T47D (cell line): ENCODE measurements around the gene NEUROD4.

Experiments used
- DNase-seq, 2 experiments: peaks; one replicate each; pipeline versions ENCODE4 v3.0.0 to v3.0.0-alpha.2; 2011 to 2012; ENCODE audit warnings: low read depth in 1 of 2, low spot score in 1 of 2
- JUND ChIP-seq: IDR thresholded peaks from 2 replicates; pipeline ENCODE4 v1.6.1; 2012; ENCODE audit warnings: low read depth
- in situ Hi-C: cut with HindIII; loops from 2 replicates; pipeline ENCODE4 v1.10.0; 2016; ENCODE audit warnings: low sequenced_read_pairs, low pct_unique_long_range_greater_than_20kb

Gene NEUROD4

DNA sequence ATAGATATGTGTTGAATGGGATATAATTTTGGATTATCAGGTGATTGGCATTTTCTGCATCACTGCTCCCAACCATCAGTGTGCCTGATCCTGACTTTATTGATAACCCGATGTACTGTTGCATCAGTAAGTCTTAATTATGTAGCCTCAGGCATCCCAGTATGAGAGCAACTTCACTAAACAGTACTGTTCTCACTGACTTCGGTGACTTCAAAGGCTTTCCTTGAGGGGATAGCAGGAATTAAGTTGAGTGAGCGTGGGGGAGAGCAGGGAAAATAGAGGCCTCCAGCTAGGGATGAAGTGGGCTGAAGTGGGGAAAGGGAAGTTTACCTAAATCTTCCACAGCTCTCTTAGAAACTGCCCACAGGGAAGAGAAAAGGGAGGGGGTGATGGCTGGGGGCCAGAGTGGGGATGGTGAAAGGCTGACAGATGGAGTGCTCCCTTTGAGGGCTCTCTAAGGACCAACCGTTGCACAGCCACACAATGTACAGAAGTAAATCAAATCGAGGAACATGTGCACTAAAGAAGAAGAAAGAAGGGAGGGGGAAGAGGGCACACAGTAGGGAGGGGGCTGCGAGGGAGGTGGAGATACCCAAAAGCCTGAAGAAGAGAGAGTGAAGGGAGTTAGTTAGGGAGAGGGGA, 10.7 kb upstream of the NEUROD4 start:
- no peak for TF ChIP-seq JUND
- in situ Hi-C loops = no loop called here
- no peak for DNase-seq

- TF ChIP-seq JUND = no peak
- no peak for DNase-seq
- in situ Hi-C loops = no loop called here
These were observed 2.3 kb upstream of the NEUROD4 start for GRCh38 chr12:55017416-55017925.

DNA sequence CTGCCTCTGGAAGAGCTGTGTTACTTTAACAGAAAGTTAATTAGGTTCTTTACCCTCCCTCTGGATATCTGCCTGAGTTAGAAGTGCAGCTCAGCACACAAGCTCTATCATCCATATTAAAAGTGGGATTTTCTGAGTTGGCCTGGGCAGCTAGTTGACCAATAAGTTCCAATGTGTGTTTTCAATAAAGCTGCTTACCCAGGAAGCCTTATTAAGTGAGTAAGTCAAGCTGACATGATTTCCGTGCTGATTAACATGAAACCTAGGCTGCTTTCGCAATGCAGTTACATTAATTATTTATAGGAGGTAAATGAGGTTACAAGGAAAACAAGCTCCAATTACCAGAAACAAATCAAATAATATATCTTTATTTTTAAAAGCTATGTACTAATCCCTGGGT, 4.8 kb downstream of the NEUROD4 start:
- no peak for TF ChIP-seq JUND
- in situ Hi-C loops = no loop called here
- no peak for DNase-seq

DNA sequence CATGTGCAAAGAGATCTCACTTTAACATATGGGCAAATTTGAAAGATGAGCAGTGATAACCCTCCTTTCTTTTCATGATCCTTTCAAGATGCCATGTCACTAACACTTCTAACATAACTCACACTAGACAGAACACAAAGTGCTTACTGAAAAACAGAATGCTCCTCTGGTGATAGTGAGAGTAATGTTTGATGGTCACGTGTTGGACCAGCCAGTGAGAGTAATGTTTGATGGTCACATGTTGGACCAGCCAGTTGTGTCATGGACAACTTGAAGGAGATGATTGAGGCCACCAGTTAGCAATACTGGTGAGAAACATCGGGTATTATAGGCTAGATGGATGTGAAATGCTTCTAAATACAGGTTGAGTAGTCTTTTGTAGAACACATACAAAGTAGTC, 5.7 kb downstream of the NEUROD4 start:
- in situ Hi-C loops = no loop called here
- no peak for DNase-seq
- no peak for TF ChIP-seq JUND

- in situ Hi-C loops = no loop called here
- DNase-seq = no peak
- TF ChIP-seq JUND = no peak
These were observed 14.4 kb downstream of the NEUROD4 start for GRCh38 chr12:55034218-55034617.

DNA sequence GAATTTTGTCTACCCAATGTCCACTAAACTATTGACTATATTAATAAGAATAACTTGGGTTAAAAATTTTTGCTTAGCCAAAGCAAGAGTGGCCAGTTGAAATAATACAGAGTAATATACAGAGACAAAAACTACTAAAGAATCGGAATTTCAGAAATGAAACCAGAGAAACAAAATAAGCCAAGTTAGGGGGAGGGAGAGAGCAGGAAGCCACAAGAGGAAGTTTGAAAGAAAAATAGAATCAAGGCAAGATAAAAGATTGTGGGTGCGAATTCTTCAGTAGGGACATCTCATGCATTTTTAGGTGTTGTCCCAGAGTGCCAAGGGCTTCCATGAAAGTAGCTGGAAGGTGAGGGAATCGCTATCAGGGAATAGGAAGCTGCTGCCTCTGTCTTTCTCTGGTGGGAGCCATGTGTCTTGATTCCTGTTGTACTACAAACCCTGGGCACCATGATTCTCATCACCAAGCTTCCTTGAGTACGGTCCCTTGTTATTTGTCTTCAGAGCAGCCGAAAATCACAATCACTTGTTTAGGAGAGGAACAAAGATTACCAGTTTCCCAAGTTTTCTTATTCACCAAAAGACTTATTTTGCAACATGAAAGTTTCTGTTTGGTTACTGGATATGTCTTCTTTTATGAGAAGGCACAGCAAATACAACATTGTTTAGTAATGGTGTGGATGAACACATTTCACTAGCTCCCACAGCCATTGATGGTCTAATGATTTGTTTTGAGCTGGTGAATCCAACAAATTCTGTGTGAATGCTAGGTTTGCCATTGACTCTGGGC, 16.7 kb downstream of the NEUROD4 start:
- DNase-seq = no peak
- in situ Hi-C loops = no loop called here
- TF ChIP-seq JUND = no peak

DNA sequence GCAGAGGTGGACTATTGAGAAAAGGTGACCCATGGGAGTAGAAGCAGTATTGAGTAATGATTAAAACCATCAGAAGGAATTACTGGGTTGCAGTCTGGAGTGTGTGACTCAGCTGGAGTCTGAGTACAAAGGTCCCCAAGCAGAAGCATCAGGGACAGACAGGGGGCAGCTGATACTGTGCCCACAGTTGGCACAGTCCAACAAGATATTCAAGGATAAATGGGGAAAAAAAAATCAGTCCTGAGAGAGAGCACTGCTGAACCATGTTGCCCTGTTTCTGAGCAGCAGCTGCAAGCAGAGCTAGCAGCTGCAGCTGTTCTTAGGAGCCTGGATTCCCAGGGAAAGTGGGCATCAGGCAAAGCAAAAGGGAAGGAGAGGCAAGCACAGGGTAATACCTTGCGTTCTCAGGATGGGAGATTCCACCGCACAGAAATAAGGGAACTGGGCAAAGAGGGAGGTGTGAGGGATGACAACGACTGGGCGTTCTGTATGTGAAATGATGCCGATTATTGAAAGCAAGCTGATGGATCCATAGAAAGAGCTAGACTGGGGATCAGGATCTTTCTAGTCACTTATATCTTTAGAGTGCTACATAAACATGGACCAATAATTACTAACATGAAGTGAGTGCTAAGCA, 17.7 kb downstream of the NEUROD4 start:
- in situ Hi-C loops = no loop called here
- no peak for DNase-seq
- no peak for TF ChIP-seq JUND

DNA sequence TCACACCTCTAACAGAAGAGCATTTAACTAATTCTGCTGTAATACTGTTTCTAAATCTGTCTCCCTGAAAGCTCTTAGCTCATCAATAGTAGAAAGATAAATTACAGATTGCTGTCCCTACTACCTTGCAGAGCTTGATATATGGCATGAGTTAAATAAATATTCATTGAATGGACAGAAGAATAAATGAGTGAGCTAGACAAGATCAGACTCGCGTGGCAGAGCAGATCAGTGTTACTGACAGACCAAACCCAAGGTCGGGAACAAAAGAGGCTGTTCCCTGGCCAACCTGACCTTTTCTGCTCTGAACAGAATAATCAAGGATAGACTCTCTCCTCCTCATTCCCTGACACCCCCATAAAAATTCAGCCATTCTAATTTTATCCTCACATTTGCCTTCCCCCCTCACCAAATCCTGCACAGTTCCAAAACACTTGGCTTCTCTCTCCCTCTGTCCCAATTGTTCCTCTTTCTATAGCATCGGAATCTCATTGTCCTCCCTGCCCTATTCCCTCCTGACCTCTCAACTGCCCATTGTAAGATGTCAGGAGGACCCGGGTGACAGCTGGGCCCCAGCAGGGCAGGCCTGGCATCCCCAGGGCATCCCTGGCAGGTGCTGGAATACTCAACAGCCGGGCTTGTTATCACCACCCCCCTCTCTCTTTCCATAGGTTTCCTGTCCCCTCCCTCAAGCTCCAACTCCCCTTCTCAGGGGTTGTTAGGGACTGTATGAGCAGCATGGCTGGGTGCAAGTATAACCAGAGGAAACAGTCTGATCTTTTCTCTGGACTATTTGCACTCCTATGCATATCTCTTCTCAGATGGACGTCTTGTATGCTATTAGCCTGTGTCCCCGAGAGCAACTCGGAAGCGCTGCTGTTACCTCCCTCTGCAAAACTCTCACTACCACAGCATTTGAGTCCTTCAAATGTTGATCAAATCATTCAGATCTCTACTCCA, 19.9 kb downstream of the NEUROD4 start:
- no peak for DNase-seq
- TF ChIP-seq JUND = no peak
- in situ Hi-C loops = no loop called here

- in situ Hi-C loops = no loop called here
- no peak for TF ChIP-seq JUND
- DNase-seq = no peak
These were observed 21.7 kb downstream of the NEUROD4 start for GRCh38 chr12:55041345-55042055.

GRCh38 chr12:55043542-55043941, 23.8 kb downstream of the NEUROD4 start:
- TF ChIP-seq JUND = no peak
- in situ Hi-C loops = no loop called here
- no peak for DNase-seq

GRCh38 chr12:55044135-55044534, 24.4 kb downstream of the NEUROD4 start:
- TF ChIP-seq JUND = no peak
- in situ Hi-C loops = no loop called here
- no peak for DNase-seq
